H1 (cell line): ENCODE measurements around the gene TGM3. TPM values are rescaled to one million over a fixed set of nuclear protein-coding genes. Genes with fewer than 3 reads are reported as not detected.

Source experiments
- CTCF ChIA-PET: fragments of 300-600 bp; sonication (Branson Sonifier 250); formaldehyde crosslinking; loops from one replicate; lab custom pipeline; 2021; ENCODE audit not compliant: partially characterized antibody; lab: Charles Lee
- POLR2A ChIA-PET: fragments of 300-600 bp; sonication (Branson Sonifier 250); formaldehyde crosslinking; loops from one replicate; lab custom pipeline; 2021; ENCODE audit warnings: inconsistent platforms; ENCODE audit not compliant: partially characterized antibody; lab: Charles Lee
- DNase-seq, 2 experiments: peaks; one replicate each; pipeline versions ENCODE4 v3.0.0 to v3.0.0-alpha.2; 2010 to 2022; ENCODE audit warnings: low spot score in 2 of 2, low read depth in 1 of 2, mixed read lengths in 1 of 2
- FAIRE-seq: peaks from 2 replicates; lab custom pipeline; 2011; peaks lifted over from hg19 to GRCh38; lab: Jason Lieb, UNC
- H2AFZ ChIP-seq: 2 replicates; pipeline ENCODE4 v1.8.1; 2012; ENCODE audit warnings: low read length, inconsistent platforms
- H2AK5ac ChIP-seq: 2 replicates; pipeline ENCODE4 v1.6.1; 2013; ENCODE audit warnings: low read depth, low read length
- H2BK120ac ChIP-seq: replicated peaks from 2 replicates; pipeline ENCODE3; 2013; ENCODE audit warnings: low read depth, low read length, inconsistent platforms
- H2BK12ac ChIP-seq: 2 replicates; pipeline ENCODE4 v1.6.1; 2013; ENCODE audit warnings: low read depth, low read length
- H2BK15ac ChIP-seq: 2 replicates; pipeline ENCODE4 v1.6.1; 2013; ENCODE audit warnings: low read length
- H2BK20ac ChIP-seq: 2 replicates; pipeline ENCODE4 v1.6.1; 2013; ENCODE audit warnings: low read length
- H2BK5ac ChIP-seq: 2 replicates; pipeline ENCODE4 v1.6.1; 2013; ENCODE audit warnings: low read depth, low read length
- H3K14ac ChIP-seq: 2 replicates; pipeline ENCODE4 v1.6.1; 2013; ENCODE audit warnings: inconsistent platforms; ENCODE audit not compliant: insufficient read length
- H3K18ac ChIP-seq: 2 replicates; pipeline ENCODE4 v1.6.1; 2013; ENCODE audit warnings: low read length; ENCODE audit errors: extremely low read depth
- H3K23ac ChIP-seq: 2 replicates; pipeline ENCODE4 v1.6.1; 2013; ENCODE audit warnings: inconsistent platforms; ENCODE audit not compliant: insufficient read length
- H3K23me2 ChIP-seq: 2 replicates; pipeline ENCODE4 v1.6.1; 2013; ENCODE audit warnings: low read depth, low read length
- H3K27ac ChIP-seq: 2 replicates; pipeline ENCODE4 v1.6.1; 2011; ENCODE audit warnings: low read depth, low read length, inconsistent platforms
- H3K27me3 ChIP-seq, 4 experiments: replicated peaks in 1 of 4; 1 replicate in 1 of 4; 2 replicates in 3 of 4; pipeline versions ENCODE4 v1.6.1 to v1.8.1; 2011 to 2013; ENCODE audit warnings: low read length in 3 of 4, mild to moderate bottlenecking in 3 of 4, inconsistent platforms in 2 of 4, mixed read lengths in 2 of 4, moderate library complexity in 1 of 4; ENCODE audit not compliant: control insufficient read depth in 3 of 4, insufficient read depth in 3 of 4; ENCODE audit errors: extremely low read depth in 1 of 4
- H3K36me3 ChIP-seq, 4 experiments: 2 replicates each; pipeline versions ENCODE4 v1.6.1 to v1.8.1; 2011 to 2013; ENCODE audit warnings: mild to moderate bottlenecking in 4 of 4, low read length in 3 of 4, moderate library complexity in 2 of 4, control low read depth in 1 of 4, inconsistent platforms in 1 of 4; ENCODE audit not compliant: insufficient read depth in 4 of 4, control insufficient read depth in 2 of 4
- H3K4ac ChIP-seq: replicated peaks from 2 replicates; pipeline ENCODE3; 2013; ENCODE audit warnings: low read length, low read depth, mixed read lengths, inconsistent platforms; ENCODE audit not compliant: insufficient read length
- H3K4me1 ChIP-seq, 4 experiments: replicated peaks in 1 of 4; 1 replicate in 1 of 4; 2 replicates in 3 of 4; pipeline versions ENCODE4 v1.6.1 to v1.8.1; 2011 to 2013; ENCODE audit warnings: low read length in 3 of 4, inconsistent platforms in 2 of 4, mixed read lengths in 1 of 4; ENCODE audit not compliant: insufficient read depth in 4 of 4, control insufficient read depth in 3 of 4
- H3K4me2 ChIP-seq, 2 experiments: 2 replicates each; pipeline versions ENCODE4 v1.6.1 to v1.8.1; 2011 to 2013; ENCODE audit warnings: low read depth in 2 of 2, low read length in 2 of 2, control low read depth in 1 of 2, inconsistent platforms in 1 of 2, mild to moderate bottlenecking in 1 of 2; ENCODE audit not compliant: insufficient read depth in 1 of 2
- H3K4me3 ChIP-seq, 4 experiments: fragments of 200-600, 300-600 bp in 1 of 4; sonication (generic), shearing (Covaris generic), sonication (Bioruptor Twin) in 1 of 4; 2 replicates each; pipeline versions ENCODE4 v1.5.1 to v1.8.1; 2011 to 2016; ENCODE audit warnings: low read length in 4 of 4, low read depth in 3 of 4, control low read depth in 2 of 4, inconsistent platforms in 2 of 4, mild to moderate bottlenecking in 2 of 4, mixed read lengths in 1 of 4, moderate library complexity in 1 of 4; ENCODE audit not compliant: insufficient read depth in 2 of 4; ENCODE audit errors: extremely low read depth in 1 of 4
- H3K56ac ChIP-seq: replicated peaks from 2 replicates; pipeline ENCODE3; 2013; ENCODE audit warnings: low read depth, mild to moderate bottlenecking, mixed read lengths, low read length, inconsistent platforms; ENCODE audit not compliant: insufficient read length
- H3K79me1 ChIP-seq: 2 replicates; pipeline ENCODE4 v1.6.1; 2013; ENCODE audit warnings: low read depth, low read length, control low read depth
- H3K79me2 ChIP-seq, 2 experiments: 2 replicates each; pipeline versions ENCODE4 v1.6.1 to v1.8.1; 2012 to 2013; ENCODE audit warnings: low read length in 2 of 2, mild to moderate bottlenecking in 2 of 2, inconsistent platforms in 1 of 2; ENCODE audit not compliant: insufficient read depth in 2 of 2, control insufficient read depth in 1 of 2
- H3K9ac ChIP-seq, 4 experiments: replicated peaks in 1 of 4; 1 replicate in 1 of 4; 2 replicates in 3 of 4; pipeline versions ENCODE4 v1.6.1 to v1.8.1; 2011 to 2013; ENCODE audit warnings: low read depth in 3 of 4, low read length in 3 of 4, control low read depth in 2 of 4, mild to moderate bottlenecking in 2 of 4, moderate library complexity in 2 of 4, inconsistent platforms in 1 of 4; ENCODE audit errors: extremely low read depth in 1 of 4
- H3K9me3 ChIP-seq, 2 experiments: 2 replicates each; pipeline versions ENCODE4 v1.6.1 to v1.8.1; 2012 to 2013; ENCODE audit warnings: mild to moderate bottlenecking in 2 of 2, moderate library complexity in 2 of 2, control low read depth in 1 of 2, inconsistent platforms in 1 of 2, low read depth in 1 of 2, low read length in 1 of 2, mixed read lengths in 1 of 2; ENCODE audit not compliant: insufficient read depth in 2 of 2
- H4K20me1 ChIP-seq, 2 experiments: replicated peaks in 1 of 2; 2 replicates each; pipeline versions ENCODE3 to v1.8.1; 2011 to 2013; ENCODE audit warnings: inconsistent platforms in 2 of 2, low read length in 2 of 2, mild to moderate bottlenecking in 1 of 2; ENCODE audit not compliant: insufficient read depth in 2 of 2, control insufficient read depth in 1 of 2
- H4K5ac ChIP-seq: 2 replicates; pipeline ENCODE4 v1.6.1; 2013; ENCODE audit warnings: low read length, low read depth, mixed read lengths, inconsistent platforms; ENCODE audit not compliant: insufficient read length
- H4K8ac ChIP-seq: 2 replicates; pipeline ENCODE4 v1.8.0; 2013; ENCODE audit warnings: mild to moderate bottlenecking, moderate library complexity, low read length, inconsistent platforms; ENCODE audit not compliant: insufficient read depth; ENCODE audit errors: extremely low read depth
- H4K91ac ChIP-seq: replicated peaks from 2 replicates; pipeline ENCODE3; 2013; ENCODE audit warnings: low read length, mixed read lengths, inconsistent platforms; ENCODE audit not compliant: insufficient read length
- CTCF ChIP-seq, 3 experiments: IDR thresholded peaks; 1 replicate in 2 of 3; 2 replicates in 1 of 3; pipeline versions ENCODE4 v1.5.1 to v1.6.1; 2011; ENCODE audit warnings: low read length in 3 of 3, mild to moderate bottlenecking in 3 of 3, inconsistent platforms in 2 of 3, low read depth in 1 of 3, moderate library complexity in 1 of 3; ENCODE audit not compliant: insufficient read depth in 1 of 3; ENCODE audit errors: control extremely low read depth in 1 of 3
- EZH2 ChIP-seq: fragments of 200-600 bp; sonication (generic); IDR thresholded peaks from 2 replicates; pipeline ENCODE4 v1.7.1; 2012; ENCODE audit warnings: low read depth, mild to moderate bottlenecking, moderate library complexity, low read length, inconsistent platforms; ENCODE audit not compliant: severe bottlenecking
- FOSL1 ChIP-seq: IDR thresholded peaks from 2 replicates; pipeline ENCODE4 v1.6.1; 2011; ENCODE audit warnings: mild to moderate bottlenecking, low read depth, low read length, moderate library complexity; ENCODE audit not compliant: insufficient read depth
- KDM1A ChIP-seq: fragments of 200-600, 300-600 bp; sonication (generic); IDR thresholded peaks from 2 replicates; pipeline ENCODE4 v1.7.1; 2016; ENCODE audit warnings: mild to moderate bottlenecking, low read length, borderline replicate concordance
- RAD21 ChIP-seq, 2 experiments: IDR thresholded peaks in 1 of 2; conservative IDR thresholded peaks in 1 of 2; 2 replicates each; pipeline ENCODE4 v1.6.1; 2011; ENCODE audit warnings: low read depth in 2 of 2, low read length in 2 of 2, improper control_type of control experiment in 1 of 2, inconsistent platforms in 1 of 2, mild to moderate bottlenecking in 1 of 2, moderate library complexity in 1 of 2
- SAP30 ChIP-seq: fragments of 300-600 bp; sonication (generic); IDR thresholded peaks from 2 replicates; pipeline ENCODE4 v1.7.1; 2012; ENCODE audit warnings: low read length, moderate library complexity, mild to moderate bottlenecking, inconsistent platforms; ENCODE audit not compliant: insufficient read depth, insufficient replicate concordance
- SUZ12 ChIP-seq: fragments of 200-600 bp; sonication (generic); IDR thresholded peaks from 2 replicates; pipeline ENCODE4 v1.6.1; 2012; ENCODE audit warnings: mild to moderate bottlenecking, inconsistent platforms, low read length, moderate library complexity, mixed read lengths
- TAF1 ChIP-seq: IDR thresholded peaks from 2 replicates; pipeline ENCODE4 v1.6.1; 2011; ENCODE audit warnings: mild to moderate bottlenecking, low read depth, low read length
- ZNF274 ChIP-seq: IDR thresholded peaks from 2 replicates; pipeline ENCODE4 v1.7.0; 2012; ENCODE audit warnings: low read length, borderline replicate concordance; ENCODE audit errors: extremely low read depth
- WGBS, 2 experiments: shearing (Covaris generic) in 1 of 2; methylation state at CpG; one replicate each; pipeline versions ENCODE4 v1.1.6 to v1.1.7; 2013 to 2015; ENCODE audit warnings: low lambda C conversion rate in 2 of 2, mixed read lengths in 2 of 2, inconsistent platforms in 1 of 2, low coverage in 1 of 2, missing lambda C conversion rate in 1 of 2; ENCODE audit not compliant: insufficient replicate concordance in 2 of 2, insufficient coverage in 1 of 2, insufficient read length in 1 of 2; ENCODE audit errors: extremely low coverage in 1 of 2, missing lambda C conversion rate in 1 of 2; 5-methylcytosine and 5-hydroxymethylcytosine counted together
- polyA plus RNA-seq, 7 experiments: library from polyadenylated mRNA; depleted of rRNA in 3 of 7; stranded (reverse) in 5 of 7; unstranded in 2 of 7; fragments of >200 nt in 5 of 7; fragments of 200-250 nt in 2 of 7; gene quantifications; 1 replicate in 5 of 7; 2 replicates in 1 of 7; 4 replicates in 1 of 7; pipeline versions ENCODE4 v1.2.1 to v1.2.3, GENCODE V29; 2011 to 2013; ENCODE audit warnings: missing spikeins in 2 of 7, mixed read lengths in 2 of 7
- total RNA-seq: library from RNA; stranded (reverse); fragmentation: NEBNext Ultra II Directional; extraction: Animal tissue kit (Norgen Biotek cat#: 25700); gene quantifications from 2 replicates; pipeline ENCODE4 v1.2.1, GENCODE V29; 2021
- TF ChIP-seq, protein P1 (sequence below): IDR thresholded peaks from 2 replicates; pipeline ENCODE4 v1.6.1; 2011; ENCODE audit warnings: low read depth, mild to moderate bottlenecking, low read length; ENCODE audit not compliant: insufficient read depth

The TGM3 gene
- total and polyA plus RNA-seq, 2 of the 8 experiments (the other 6 are each of a cell fraction or from before 2014, with no cell fraction given): 0.12 TPM; not detected in 1

DNA sequence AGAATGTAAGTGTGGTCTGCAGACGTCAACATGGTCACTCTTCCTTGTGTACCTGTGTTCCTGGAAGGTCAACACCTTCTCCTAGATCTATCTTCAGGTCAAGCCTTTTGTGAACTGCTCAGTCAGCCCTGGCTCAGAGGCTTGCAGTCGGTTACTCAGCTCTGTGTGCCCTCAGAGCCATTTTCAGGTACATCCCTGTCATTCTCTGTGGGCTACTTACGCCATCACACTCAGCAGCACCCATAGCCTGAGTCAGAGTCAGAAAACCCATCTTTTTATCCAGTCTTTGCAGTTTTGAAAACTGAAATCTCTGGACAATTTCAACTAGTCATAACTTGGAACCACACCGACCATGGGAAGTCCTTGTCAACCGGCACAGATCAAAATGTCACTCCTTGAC, 35.3 kb downstream of the TGM3 start:
- Histone ChIP-seq H3K23ac (no peak overlapping the region), H3K14ac (no peak overlapping the region), H3K56ac (no peak overlapping the region), H3K4me1 (peaks cover 0 to 3% (median 0%) of the 10 kb centered on the region in 4 experiments; a peak in 1 of 7 replicates), H2BK5ac (no peak overlapping the region), H3K4ac (no peak overlapping the region), H2BK20ac (no peak overlapping the region), H3K23me2 (no peaks in the 10 kb centered on the region), H2BK120ac (no peak overlapping the region), H2AFZ (no peak overlapping the region), H3K36me3 (no peaks in the 10 kb centered on the region), H3K79me2 (no peaks in the 10 kb centered on the region), H3K9ac (no peak overlapping the region), H4K91ac (no peak overlapping the region), H3K18ac (no peak overlapping the region), H3K27ac (no peak overlapping the region), H3K4me2 (no peak overlapping the region), H3K9me3 (no peaks in the 10 kb centered on the region), H2BK15ac (no peak overlapping the region), H4K5ac (no peak overlapping the region), H4K8ac (no peak overlapping the region), H2BK12ac (no peak overlapping the region), H3K27me3 (no peaks in the 10 kb centered on the region), H4K20me1 (no peaks in the 10 kb centered on the region), H3K79me1 (no peaks in the 10 kb centered on the region), H3K4me3 (no peak overlapping the region), H2AK5ac (no peak overlapping the region)
- ChIA-PET CTCF (interaction anchor here (0.5 to 1.7 kb wide), 3 partner anchors 9 to 382 kb away, joined by 3 to 5 read pairs (median 3); no protein-coding TSS in a partner anchor), POLR2A (no interaction called here)
- DNase-seq (no peak), FAIRE-seq (no peak)
- 84% methylated on average over 5 of the region's 5 CpGs; no CpG with 5 or more reads in 1 of the 2 experiments for WGBS, 2 experiments
- no peak for TF ChIP-seq RAD21 (IDR thresholded peaks at IDR 0.05 in 1 of 2, conservative IDR thresholded peaks at IDR 0.05 in 1 of 2; ENCODE audit: low read depth in 2 of 2, low read length in 2 of 2)
- TF ChIP-seq TAF1: no peak
- TF ChIP-seq FOSL1: no peak
- no peak for TF ChIP-seq SAP30
- no peak for TF ChIP-seq CTCF (IDR thresholded peaks at IDR 0.05; ENCODE audit: control extremely low read depth in 1 of 3, insufficient read depth in 1 of 3, low read depth in 1 of 3, low read length in 3 of 3)
- no peak for TF ChIP-seq ZNF274
- no peak for TF ChIP-seq KDM1A
- no peak for TF ChIP-seq EZH2
- no peak for TF ChIP-seq SUZ12
- TF ChIP-seq, protein P1, sequence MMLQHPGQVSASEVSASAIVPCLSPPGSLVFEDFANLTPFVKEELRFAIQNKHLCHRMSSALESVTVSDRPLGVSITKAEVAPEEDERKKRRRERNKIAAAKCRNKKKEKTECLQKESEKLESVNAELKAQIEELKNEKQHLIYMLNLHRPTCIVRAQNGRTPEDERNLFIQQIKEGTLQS: no peak
